GM18502 (cell line): ENCODE results near the gene ZMYND8.
"Not testable (repeated sequence)": the region's sequence is repeated elsewhere in the genome, so short reads cannot be mapped to it uniquely, and the experiment has no call there.

Source experiments
- ATAC-seq: cut with Tn5 transposase; IDR thresholded peaks from one replicate; pipeline ENCODE4 v1.9.1; 2021; ENCODE audit warnings: mild to moderate bottlenecking; ENCODE audit not compliant: unreplicated experiment, poor library complexity

Gene ZMYND8

GRCh38 chr20:47314647-47315338 is 41.7 kb downstream of the ZMYND8 start:
- no peak for ATAC-seq

DNA sequence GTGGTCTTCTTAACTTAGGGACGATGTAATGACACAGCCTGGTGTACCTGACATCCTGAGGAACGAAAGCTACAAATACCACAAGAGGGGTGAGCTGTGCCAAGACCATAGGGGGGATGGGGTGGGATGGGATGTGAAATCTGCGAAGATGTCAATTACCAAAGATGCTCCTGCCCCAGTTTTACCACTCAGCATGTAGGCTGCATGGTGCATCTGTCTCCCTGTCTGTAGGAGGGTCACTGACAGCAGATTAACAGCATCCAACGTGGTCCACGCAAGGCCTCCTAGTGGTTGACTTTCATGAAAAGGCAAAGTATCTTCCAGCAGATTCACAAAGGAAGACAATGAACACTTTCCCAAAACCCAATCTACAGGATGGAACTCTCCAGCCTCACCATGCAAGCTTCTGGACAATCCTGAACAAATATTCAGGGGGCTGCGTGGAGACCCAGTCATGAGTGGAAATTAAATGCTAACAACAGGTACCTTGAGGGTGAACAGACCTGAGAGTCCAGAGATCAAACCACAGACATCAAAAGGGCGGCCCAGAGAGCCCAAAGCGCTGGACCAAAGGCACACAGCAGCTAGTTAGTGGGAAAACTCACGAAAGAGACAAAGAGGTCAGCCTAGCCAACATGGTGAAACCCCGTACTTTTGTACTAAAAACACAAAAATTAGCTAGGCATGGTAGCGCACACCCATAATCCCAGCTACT is 44.4 kb downstream of the ZMYND8 start:
- no peak for ATAC-seq

- no peak for ATAC-seq
Observed at GRCh38 chr20:47311211-47311610, 45.3 kb downstream of the ZMYND8 start.

DNA sequence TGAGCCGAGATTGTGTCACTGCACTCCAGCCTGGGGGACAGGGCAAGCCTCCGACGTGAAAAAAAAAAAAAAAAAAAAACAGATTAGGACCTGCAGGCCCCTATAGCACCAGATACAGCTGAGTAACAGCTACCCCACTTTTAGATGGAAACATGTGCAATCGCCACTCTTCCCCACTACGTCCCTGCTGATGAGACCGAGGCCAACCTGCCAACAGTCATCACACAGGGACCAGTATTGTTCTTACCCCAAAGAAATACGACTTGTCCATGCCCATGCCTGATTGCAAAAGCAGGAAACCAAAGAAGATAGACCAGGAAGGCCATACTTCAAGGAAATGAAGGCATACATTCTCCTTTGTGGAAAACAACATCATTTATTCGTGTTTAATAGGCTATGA is 45.8 kb downstream of the ZMYND8 start:
- ATAC-seq = no peak

GRCh38 chr20:47309806-47310426 is 46.6 kb downstream of the ZMYND8 start:
- ATAC-seq = no peak

DNA sequence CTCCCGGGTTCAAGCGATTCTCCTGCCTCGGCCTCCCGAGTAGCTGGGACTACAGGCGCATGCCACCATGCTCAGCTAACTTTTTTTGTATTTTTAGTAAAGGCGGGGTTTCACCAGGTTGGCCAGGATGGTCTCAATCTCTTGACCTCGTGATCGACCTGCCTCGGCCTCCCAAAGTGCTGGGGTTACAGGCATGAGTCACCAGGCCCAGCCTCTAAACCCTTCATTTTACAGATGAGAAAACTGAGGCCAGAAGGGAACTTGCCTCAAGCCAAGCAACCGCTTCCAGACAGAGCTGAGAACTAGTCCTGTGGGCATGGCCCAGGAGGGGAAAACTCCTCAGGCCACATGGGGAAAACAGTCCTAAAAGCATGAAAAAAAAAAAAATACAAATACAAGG is 47.1 kb downstream of the ZMYND8 start:
- no peak for ATAC-seq

DNA sequence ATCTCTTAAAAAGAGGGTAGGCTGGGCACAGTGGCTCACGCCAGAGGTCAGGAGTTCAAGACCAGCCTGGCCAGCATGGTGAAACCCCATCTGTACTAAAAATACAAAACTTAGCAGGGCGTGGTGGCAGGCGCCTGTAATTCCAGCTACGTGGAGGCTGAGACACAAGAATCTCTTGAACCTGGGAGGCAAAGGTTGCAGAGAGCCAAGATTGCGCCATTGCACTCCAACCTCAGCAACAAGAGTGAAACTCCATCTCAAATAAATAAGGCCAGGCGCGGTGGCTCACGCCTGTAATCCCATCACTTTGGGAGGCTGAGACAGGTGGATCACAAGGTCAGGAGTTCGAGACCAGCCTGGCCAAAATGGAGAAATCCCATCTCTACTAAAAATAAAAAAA is 48.9 kb downstream of the ZMYND8 start:
- ATAC-seq = not testable (repeated sequence)

DNA sequence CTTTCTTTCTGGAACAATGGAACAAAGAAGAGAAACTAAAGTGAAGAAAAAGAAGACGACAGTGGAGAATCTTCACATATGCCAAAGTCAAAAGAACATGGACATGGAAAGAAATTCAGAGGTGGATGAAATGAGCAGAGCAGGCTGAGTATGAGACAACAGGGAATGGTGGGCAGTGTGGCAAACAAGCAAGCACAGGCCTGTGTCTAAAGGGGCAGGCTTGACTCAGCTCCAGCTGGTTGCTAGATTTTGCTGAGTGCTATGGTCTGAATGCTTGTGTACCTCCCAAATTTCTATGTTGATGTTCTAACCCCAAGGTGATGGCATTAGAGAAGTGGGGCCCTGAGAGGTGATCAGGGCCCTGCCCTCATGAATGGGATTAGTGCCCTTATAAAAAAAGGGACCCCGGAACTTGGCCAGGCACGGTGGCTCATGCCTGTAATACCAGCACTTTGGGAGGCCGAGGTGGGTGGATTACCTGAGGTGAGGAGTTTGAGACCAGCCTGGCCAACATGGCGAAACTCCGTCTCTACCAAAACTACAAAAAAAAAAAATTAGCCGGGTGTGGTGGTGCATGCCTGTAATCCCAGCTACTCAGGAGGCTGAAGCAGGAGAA is 49.6 kb downstream of the ZMYND8 start:
- no peak for ATAC-seq

- no peak for ATAC-seq
Observed at GRCh38 chr20:47306095-47306494, 50.4 kb downstream of the ZMYND8 start.

DNA sequence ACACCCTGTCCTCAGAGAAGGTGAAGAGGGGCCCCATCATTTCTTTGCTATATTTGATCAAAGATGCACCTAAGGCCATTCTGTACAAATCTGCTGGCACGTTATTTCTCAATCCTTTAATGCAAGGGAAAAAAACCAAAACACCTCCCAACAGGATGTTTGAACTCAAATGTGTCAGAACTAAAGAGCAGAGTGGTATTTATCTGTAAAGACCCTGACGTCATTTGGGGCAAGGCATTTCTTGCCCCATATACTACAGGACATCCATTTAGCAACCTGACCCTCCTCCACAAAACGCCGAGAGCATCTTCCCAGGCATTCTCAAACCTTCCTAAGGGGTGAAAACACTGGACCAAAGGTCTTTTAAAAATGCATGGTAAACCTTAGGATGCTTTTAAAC is 50.8 kb downstream of the ZMYND8 start:
- no peak for ATAC-seq

DNA sequence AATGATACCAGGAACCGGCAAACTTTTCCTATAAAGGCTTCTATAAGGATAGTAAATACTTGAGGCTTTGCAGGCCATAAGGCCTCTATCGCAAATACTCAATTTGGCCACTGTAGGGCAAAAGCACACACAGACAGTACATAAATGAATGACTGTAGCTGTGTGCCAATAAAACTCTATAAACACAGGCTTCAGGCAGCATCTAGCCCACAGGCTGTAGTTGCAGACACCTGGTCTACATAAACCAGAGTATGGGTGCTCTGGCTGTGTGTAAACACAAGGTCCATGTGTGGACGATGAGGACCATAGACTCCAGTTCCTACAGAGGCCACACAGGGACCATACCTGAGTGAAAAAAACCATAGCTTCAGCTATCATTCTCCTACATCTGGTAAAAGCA is 52.2 kb downstream of the ZMYND8 start:
- no peak for ATAC-seq

DNA sequence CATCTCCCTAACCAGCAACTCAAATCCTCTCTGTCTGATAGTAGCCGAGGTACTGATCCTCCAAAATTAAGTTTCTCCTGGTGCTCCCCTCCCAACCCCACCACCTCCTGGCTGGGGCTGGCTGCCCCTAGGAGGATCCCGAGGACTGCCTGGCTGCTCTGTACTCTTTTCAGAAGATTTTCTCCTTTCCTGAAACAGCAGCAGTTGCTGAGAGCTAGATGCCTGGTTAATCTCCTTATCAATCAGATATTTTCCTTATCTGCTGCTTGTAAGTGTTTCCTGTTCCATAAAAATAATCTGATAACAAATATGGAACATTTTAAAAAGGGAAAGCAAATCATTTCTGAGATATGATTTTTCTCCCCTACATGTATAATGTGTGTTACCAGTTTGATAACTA is 52.8 kb downstream of the ZMYND8 start:
- no peak for ATAC-seq

GRCh38 chr20:47300071-47300470 is 56.4 kb downstream of the ZMYND8 start:
- ATAC-seq = no peak

DNA sequence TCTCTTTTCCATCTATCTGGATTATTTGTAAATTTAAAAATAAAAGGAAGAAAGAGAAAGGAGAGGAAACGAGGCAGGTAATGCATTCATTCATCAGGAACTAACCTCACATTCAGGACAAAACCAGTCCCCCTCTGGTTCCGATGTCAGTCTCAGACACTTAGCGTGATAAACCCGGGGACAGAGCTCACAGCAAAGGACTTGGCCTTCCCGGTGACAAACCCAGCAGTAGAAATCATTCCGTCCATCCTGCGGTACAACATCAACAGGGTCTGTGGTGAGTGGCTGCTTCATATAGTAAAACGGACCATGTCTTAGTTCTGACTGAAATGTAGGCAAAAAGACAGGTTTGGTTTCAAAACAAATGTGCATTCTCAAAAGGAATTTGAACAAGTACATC is 57.9 kb downstream of the ZMYND8 start:
- ATAC-seq = no peak

- no peak for ATAC-seq
Observed at GRCh38 chr20:47297746-47298145, 58.8 kb downstream of the ZMYND8 start.

GRCh38 chr20:47296950-47297349 is 59.5 kb downstream of the ZMYND8 start:
- ATAC-seq = no peak

DNA sequence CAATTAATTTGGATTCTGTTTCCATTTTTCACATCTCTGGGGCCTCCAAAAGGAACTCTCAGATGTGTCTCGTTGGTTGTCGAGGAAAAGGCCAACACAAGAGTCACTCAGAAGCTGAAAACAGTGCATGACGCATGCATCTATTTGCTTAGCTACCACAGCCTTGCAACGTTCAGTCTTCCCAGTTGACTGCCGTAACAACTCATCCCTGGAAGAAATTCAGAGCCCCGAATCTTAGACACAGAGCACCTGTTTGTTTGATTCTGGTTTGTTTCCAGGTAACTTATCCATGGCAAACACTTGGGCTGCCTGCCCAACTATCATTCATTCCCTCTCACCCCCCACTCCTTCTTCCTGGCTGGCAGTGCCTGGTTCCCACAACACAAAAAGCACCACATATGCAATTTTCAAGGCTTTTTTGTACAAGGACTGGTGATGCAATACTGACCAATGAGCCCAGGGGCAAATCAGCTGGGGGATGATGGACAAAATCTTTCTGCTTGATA is 60.5 kb downstream of the ZMYND8 start:
- no peak for ATAC-seq

GRCh38 chr20:47295129-47295813 is 61.2 kb downstream of the ZMYND8 start:
- ATAC-seq = no peak

DNA sequence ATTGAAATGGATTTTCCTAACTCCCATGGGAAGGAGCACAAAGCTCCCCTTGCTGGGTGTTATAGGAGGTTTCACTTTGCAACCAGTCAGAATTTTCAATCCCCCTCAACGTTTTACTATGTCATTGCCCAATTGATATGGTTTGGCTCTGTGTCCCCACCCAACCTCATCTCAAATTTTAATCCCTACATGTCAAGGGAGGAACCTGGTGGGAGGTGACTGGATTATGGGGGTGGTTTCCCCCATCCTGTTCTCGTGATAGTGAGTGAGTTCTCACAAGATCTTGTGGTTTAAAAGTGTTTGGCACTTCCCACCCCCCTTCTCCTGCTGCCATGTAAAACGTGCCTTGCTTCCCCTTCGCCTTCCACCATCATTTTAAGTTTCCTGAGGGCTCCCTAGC is 62.9 kb downstream of the ZMYND8 start:
- ATAC-seq = no peak

DNA sequence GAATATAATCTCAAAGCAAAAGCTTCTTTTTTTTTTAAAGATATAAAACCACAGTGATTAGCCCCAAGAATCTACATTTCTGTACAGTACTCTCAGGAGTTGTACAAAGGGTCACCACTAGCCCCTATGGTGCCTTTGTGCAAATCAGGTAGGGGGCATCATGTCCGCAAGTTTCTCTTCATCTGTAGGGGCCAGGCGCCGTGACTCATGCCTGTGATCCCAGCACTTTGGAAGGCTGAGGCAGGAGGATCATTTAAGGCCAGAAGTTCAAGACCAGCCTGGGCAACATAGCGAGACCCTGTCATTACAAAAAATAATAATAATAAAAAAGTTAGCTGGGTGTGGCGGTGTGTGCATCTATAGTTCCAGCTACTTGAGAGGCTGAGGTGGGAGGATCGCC is 63.9 kb downstream of the ZMYND8 start:
- ATAC-seq = no peak
